Natural killer cell (primary cell): Measurements from ENCODE around the gene PRPF40A. TPM values are rescaled to one million over a fixed set of nuclear protein-coding genes. Genes with fewer than 3 reads are reported as not detected.
"Not testable (repeated sequence)": the region's sequence is repeated elsewhere in the genome, so short reads cannot be mapped to it uniquely, and the experiment has no call there.

ENCODE experiments used
- ATAC-seq, 3 donors: fragments of 150-1000 bp in 2 of 3; fragments of 200-7000 bp in 1 of 3; cut with Tn5 transposase; 1 replicate in 1 of 3; 2 replicates in 2 of 3; pipeline ENCODE4 v1.10.0; 2021; ENCODE audit warnings: mild to moderate bottlenecking in 2 of 3, moderate library complexity in 2 of 3
- DNase-seq, 2 donors: peaks; one replicate each; pipeline versions ENCODE4 v3.0.0 to v3.0.0-alpha.2; 2013 to 2021; ENCODE audit warnings: mixed read lengths in 1 of 2
- H3K27ac ChIP-seq: one replicate; pipeline ENCODE4 v1.5.1; 2013; ENCODE audit warnings: mild to moderate bottlenecking, low read length
- H3K27me3 ChIP-seq: one replicate; pipeline ENCODE4 v1.6.1; 2013; ENCODE audit warnings: low read length; ENCODE audit not compliant: control insufficient read depth, insufficient read depth
- H3K36me3 ChIP-seq: one replicate; pipeline ENCODE4 v1.6.1; 2013; ENCODE audit warnings: low read length; ENCODE audit not compliant: control insufficient read depth, insufficient read depth
- H3K4me1 ChIP-seq: one replicate; pipeline ENCODE4 v1.6.1; 2013; ENCODE audit warnings: low read length; ENCODE audit not compliant: control insufficient read depth, insufficient read depth
- H3K4me3 ChIP-seq: one replicate; pipeline ENCODE4 v1.5.1; 2013; ENCODE audit warnings: low read length
- H3K9me3 ChIP-seq: one replicate; pipeline ENCODE4 v1.6.1; 2013; ENCODE audit warnings: low read length; ENCODE audit not compliant: control insufficient read depth, insufficient read depth
- H3K27ac Mint-ChIP-seq, 2 donors: one replicate each; pipeline ENCODE4 v1.8.0; 2022; ENCODE audit warnings: mild to moderate bottlenecking in 2 of 2, mixed read lengths in 2 of 2, moderate library complexity in 1 of 2
- H3K27me3 Mint-ChIP-seq, 2 donors: one replicate each; pipeline ENCODE4 v1.8.0; 2022; ENCODE audit warnings: low read depth in 2 of 2, mixed read lengths in 2 of 2
- H3K36me3 Mint-ChIP-seq: one replicate; pipeline ENCODE4 v1.8.0; 2022; ENCODE audit warnings: mixed read lengths
- H3K4me1 Mint-ChIP-seq, 2 donors: one replicate each; pipeline ENCODE4 v1.8.0; 2022; ENCODE audit warnings: mixed read lengths in 2 of 2
- H3K4me3 Mint-ChIP-seq: one replicate; pipeline ENCODE4 v1.8.0; 2022; ENCODE audit warnings: mild to moderate bottlenecking, moderate library complexity, mixed read lengths
- H3K9me3 Mint-ChIP-seq, 2 donors: one replicate each; pipeline ENCODE4 v1.8.0; 2022; ENCODE audit warnings: mixed read lengths in 2 of 2
- WGBS: methylation state at CpG from one replicate; pipeline ENCODE4 v1.1.7; 2013; ENCODE audit warnings: missing lambda C conversion rate; ENCODE audit not compliant: insufficient coverage; 5-methylcytosine and 5-hydroxymethylcytosine counted together
- intact Hi-C: fragments of 100-400 bp; cut with micrococcal nuclease; formaldehyde crosslinking; loops from one replicate; pipeline ENCODE4 v1.14.2; 2022
- total RNA-seq, 4 donors: library from RNA; stranded (reverse); fragments of 120-200 nt in 1 of 4; gene quantifications; one replicate each; pipeline versions ENCODE4 v1.2.3 to v1.2.4, GENCODE V29; 2013 to 2022
- TF ChIP-seq, protein P1 (sequence below): fragments of 200-600 bp; IDR thresholded peaks from one replicate; pipeline ENCODE4 v1.8.0; 2022; ENCODE audit warnings: antibody characterized with exemption

PRPF40A gene
- total RNA-seq, 3 donors from 2014 or later (not counting 1 experiment from before 2014, with no cell fraction given) = 120 to 137 (median 130) TPM

DNA sequence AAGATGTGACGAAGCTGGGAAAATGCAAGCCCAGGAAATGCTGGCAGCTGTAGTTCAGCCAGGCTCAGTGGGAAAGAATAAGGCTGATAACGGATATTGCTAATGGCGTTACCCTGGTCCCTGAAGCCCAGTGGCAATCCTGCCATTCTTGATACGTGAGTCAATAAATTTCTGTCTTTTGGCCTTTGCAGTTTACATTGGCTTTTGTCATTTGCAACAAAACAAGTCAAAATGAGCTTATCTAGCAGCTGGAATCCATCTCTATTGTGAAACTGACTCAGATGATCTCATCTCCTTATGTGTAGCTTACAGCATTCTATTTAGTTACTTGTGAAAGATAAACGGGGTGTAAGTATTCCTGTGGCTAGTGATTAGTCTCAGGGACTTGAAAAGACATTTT is 44.9 kb upstream of the PRPF40A start:
- 99% methylated on average over 4 of the region's 5 CpGs for WGBS
- Histone ChIP-seq H3K27ac (no peak overlapping the region), H3K36me3 (peaks cover 7% of the 10 kb centered on the region), H3K4me1 (no peaks in the 10 kb centered on the region), H3K9me3 (no peaks in the 10 kb centered on the region), H3K27me3 (no peaks in the 10 kb centered on the region), H3K4me3 (no peak overlapping the region)
- no peak for ATAC-seq
- Mint-ChIP-seq H3K4me1 (no peaks in the 10 kb centered on the region), H3K27ac (no peak overlapping the region), H3K27me3 (no peaks in the 10 kb centered on the region), H3K36me3 (no peaks in the 10 kb centered on the region), H3K9me3 (no peaks in the 10 kb centered on the region), H3K4me3 (no peak overlapping the region)
- TF ChIP-seq, protein P1, sequence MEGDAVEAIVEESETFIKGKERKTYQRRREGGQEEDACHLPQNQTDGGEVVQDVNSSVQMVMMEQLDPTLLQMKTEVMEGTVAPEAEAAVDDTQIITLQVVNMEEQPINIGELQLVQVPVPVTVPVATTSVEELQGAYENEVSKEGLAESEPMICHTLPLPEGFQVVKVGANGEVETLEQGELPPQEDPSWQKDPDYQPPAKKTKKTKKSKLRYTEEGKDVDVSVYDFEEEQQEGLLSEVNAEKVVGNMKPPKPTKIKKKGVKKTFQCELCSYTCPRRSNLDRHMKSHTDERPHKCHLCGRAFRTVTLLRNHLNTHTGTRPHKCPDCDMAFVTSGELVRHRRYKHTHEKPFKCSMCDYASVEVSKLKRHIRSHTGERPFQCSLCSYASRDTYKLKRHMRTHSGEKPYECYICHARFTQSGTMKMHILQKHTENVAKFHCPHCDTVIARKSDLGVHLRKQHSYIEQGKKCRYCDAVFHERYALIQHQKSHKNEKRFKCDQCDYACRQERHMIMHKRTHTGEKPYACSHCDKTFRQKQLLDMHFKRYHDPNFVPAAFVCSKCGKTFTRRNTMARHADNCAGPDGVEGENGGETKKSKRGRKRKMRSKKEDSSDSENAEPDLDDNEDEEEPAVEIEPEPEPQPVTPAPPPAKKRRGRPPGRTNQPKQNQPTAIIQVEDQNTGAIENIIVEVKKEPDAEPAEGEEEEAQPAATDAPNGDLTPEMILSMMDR = no peak
- no peak for DNase-seq
- intact Hi-C loops = no loop called here

DNA sequence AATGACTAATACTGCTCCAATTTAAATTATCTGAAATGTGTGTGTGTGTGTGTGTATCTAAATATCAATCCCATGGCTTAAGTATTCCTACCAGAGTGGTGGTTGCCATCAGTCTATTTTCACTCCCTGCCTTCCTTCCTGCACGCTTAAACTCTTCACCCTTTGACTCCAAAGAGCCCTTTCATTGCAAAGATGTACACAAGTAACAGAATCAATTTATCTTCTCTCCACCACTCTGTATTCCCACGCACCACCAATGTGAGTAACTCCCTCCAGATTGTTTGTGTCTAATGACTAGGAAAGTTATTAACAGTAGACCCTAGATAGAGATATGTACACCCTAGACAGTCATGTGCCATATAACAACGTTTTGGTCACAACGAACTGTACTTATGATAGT is 44.0 kb upstream of the PRPF40A start:
- Mint-ChIP-seq H3K4me1 (no peaks in the 10 kb centered on the region), H3K27me3 (no peaks in the 10 kb centered on the region), H3K27ac (no peak overlapping the region), H3K4me3 (no peak overlapping the region), H3K9me3 (no peaks in the 10 kb centered on the region), H3K36me3 (no peaks in the 10 kb centered on the region)
- H3K27me3 ChIP-seq = no peaks in the 10 kb centered on the region
- TF ChIP-seq, protein P1 = no peak
- H3K9me3 ChIP-seq = no peaks in the 10 kb centered on the region
- peaks cover 14% of the 10 kb centered on the region for H3K36me3 ChIP-seq
- H3K4me1 ChIP-seq = no peaks in the 10 kb centered on the region
- intact Hi-C loops = no loop called here
- DNase-seq (no peak), ATAC-seq (no peak)
- no peak overlapping the region for H3K4me3 ChIP-seq
- no peak overlapping the region for H3K27ac ChIP-seq
- 96% methylated on average over 4 of the region's 4 CpGs for WGBS

DNA sequence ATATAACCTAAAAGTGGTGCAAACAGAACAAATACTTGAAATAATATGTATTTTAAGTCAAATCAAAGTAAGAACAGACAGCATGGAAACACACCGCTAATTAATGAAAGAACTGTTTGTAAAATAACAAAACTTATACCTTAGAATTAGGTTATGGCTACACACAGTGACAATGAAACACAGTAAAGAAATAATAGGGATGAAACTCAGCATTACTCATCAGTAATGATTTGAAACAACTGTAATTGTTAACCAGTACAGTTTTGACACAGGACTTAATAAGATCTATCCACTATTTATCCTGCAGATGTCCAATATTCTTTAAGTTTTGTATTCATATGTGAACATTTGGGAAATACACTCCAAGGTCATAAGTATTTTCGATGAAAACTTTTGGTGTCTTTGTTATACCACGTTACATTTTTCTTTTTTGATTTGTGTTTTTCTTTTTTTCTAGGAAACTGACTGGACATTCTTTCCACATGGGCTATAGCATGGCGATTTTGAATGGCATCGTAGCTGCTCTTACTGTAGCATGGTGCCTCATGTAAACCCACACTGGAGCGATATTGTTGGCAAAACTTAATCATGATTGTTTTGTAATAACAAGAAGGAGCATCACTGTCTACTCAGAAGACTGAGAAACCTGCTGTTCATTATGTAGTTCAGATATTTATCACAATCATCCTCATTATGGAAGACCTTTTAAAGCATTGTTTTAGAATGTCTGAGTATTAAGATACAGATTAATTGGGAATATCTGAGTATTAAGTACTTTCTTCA is 42.2 kb upstream of the PRPF40A start:
- H3K36me3 Mint-ChIP-seq = no peaks in the 10 kb centered on the region
- no peaks in the 10 kb centered on the region for H3K9me3 ChIP-seq
- H3K36me3 ChIP-seq = peaks cover 18% of the 10 kb centered on the region
- H3K4me3 ChIP-seq = no peak overlapping the region
- no peaks in the 10 kb centered on the region for H3K4me1 Mint-ChIP-seq
- intact Hi-C loops = no loop called here
- DNase-seq (no peak), ATAC-seq (no peak)
- 86% methylated on average over 5 of the region's 6 CpGs for WGBS
- H3K9me3 Mint-ChIP-seq = no peaks in the 10 kb centered on the region
- no peaks in the 10 kb centered on the region for H3K4me1 ChIP-seq
- no peak overlapping the region for H3K27ac Mint-ChIP-seq
- no peak overlapping the region for H3K4me3 Mint-ChIP-seq
- no peak overlapping the region for H3K27ac ChIP-seq
- TF ChIP-seq, protein P1 = no peak
- no peaks in the 10 kb centered on the region for H3K27me3 Mint-ChIP-seq
- H3K27me3 ChIP-seq = no peaks in the 10 kb centered on the region

DNA sequence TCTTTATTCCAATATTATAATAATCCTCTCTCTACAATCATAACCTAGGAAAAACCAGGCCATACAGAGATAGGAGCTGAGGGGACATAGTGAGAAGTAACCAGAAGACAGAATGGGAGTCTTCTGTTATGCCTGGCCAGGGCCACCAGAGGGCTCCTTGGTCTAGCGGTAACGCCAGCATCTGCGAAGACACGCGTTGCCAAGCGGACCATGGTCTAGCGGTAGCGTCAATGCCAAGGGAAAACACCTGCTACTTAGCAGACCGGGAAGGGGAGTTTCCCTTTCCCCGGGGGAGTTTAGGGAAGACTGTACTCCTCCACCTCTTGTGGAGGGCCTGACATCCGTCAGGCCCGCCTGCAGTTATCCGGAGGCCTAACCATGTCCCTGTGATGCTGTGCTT is 37.8 kb upstream of the PRPF40A start:
- intact Hi-C loops = no loop called here
- Mint-ChIP-seq H3K27ac (no peak overlapping the region), H3K4me3 (no peak overlapping the region), H3K4me1 (peaks cover 10 to 14% of the 10 kb centered on the region in 2 donors), H3K36me3 (peaks cover 12% of the 10 kb centered on the region), H3K27me3 (no peaks in the 10 kb centered on the region), H3K9me3 (no peaks in the 10 kb centered on the region)
- Histone ChIP-seq H3K36me3 (peaks cover 24% of the 10 kb centered on the region), H3K27ac (no peak overlapping the region), H3K4me1 (no peaks in the 10 kb centered on the region), H3K27me3 (no peaks in the 10 kb centered on the region), H3K4me3 (no peak overlapping the region), H3K9me3 (no peaks in the 10 kb centered on the region)
- ATAC-seq (no peak), DNase-seq (no peak)
- TF ChIP-seq, protein P1 = no peak
- WGBS = 98% methylated on average over 13 of the region's 13 CpGs

DNA sequence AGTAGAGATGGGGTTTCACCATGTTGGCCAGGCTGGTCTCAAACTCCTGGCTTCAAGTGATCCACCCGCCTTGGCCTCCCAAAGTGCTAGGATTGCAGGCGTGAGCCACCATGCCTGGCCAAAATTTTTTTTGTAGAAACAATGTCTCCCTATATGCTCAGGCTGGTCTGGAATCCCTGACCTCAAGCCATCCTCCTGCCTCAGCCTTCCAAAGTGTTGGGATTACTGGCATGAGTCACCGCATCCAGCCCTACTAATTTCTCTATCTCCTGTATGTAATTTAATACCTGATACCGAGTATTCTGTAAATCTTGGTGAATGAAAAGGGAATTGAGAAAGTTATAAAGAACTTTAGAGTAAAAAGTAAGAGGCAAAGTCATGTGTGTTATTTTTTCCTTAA is 30.5 kb upstream of the PRPF40A start:
- H3K4me1 Mint-ChIP-seq = peaks cover 11 to 14% of the 10 kb centered on the region in 2 donors
- peaks cover 12% of the 10 kb centered on the region for H3K36me3 Mint-ChIP-seq
- H3K27me3 ChIP-seq, intact Hi-C loops, H3K9me3 ChIP-seq, H3K9me3 Mint-ChIP-seq, DNase-seq, H3K4me3 Mint-ChIP-seq, H3K27me3 Mint-ChIP-seq, H3K27ac Mint-ChIP-seq, H3K4me3 ChIP-seq, H3K4me1 ChIP-seq, ATAC-seq, H3K27ac ChIP-seq: not testable (repeated sequence)
- H3K36me3 ChIP-seq = peaks cover 12% of the 10 kb centered on the region
- 73% methylated on average over 2 of the region's 4 CpGs for WGBS
